ENCODE measurements around the gene PACRG.
"Not testable (repeated sequence)": the region's sequence is repeated elsewhere in the genome, so short reads cannot be mapped to it uniquely, and the experiment has no call there.

Gene PACRG

DNA sequence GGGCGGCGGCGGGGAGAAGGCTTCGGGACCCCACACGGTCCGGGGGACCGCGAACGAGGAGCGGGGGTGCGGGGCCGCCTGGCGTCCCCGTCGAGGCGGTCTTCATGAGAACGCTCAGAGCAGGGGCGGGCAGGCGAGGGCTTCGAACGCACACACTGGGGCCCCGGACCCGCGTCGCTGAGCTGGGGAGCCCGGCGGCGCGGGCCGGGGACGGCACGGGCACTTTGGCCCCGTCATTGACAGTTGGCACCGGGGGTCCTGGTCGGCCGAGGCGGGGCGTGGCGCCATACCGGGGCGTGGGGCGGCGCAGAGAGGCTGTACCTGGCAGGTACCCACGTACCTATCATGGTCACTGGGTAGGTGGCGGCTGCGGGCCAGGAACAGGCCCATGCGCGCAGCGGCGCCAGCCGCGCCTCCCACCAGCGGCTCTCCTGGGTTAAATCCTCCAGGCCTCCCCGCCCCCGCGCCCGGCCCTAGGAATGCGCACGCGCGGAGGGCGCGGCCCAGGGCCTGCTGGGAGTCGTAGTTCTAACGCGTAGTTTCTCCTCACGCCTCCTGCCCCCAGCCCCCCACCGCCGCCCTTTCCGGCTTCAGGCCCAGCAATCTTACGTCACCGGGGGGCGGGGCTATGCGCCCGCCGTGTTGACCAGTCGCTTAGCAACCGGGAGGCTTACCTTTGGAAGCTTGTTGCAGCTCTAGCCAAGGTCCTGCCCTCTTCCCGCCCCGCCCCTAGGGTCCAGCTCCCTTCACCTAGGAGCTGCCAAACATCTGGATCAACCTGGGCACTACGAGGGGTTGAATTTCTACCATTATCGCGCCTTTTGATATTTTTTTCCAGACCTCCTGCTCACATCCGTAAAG is at the start of gene PACRG, which contains the start of gene PRKN:
Gene PACRG, plus strand, starts transcription at position 653 of the 861 bp plus-strand sequence.
Gene PRKN, minus strand, starts transcription at position 445 of the 861 bp plus-strand sequence.
- peak; percentile 97 to 99 (median 98) for DNase-seq

DNA sequence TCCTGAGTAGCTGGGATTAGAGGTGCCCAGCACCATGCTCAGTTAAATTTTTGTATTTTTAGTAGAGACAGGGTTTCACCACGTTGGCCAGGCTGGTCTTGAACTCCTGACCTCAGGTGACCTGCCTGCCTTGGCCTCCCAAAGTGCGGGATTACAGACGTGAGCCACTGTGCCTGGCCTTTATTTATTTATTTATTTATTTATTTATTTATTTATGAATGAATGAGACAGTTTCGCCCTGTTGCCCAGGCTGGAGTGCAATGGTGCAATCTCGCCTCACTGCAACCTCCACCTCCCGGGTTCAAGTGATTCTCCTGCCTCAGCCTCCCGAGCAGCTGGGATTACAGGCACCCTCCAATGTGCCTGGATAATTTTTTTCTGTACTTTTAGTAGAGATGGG is 48.9 kb upstream of the PACRG start:
- DNase-seq: not testable (repeated sequence)

DNA sequence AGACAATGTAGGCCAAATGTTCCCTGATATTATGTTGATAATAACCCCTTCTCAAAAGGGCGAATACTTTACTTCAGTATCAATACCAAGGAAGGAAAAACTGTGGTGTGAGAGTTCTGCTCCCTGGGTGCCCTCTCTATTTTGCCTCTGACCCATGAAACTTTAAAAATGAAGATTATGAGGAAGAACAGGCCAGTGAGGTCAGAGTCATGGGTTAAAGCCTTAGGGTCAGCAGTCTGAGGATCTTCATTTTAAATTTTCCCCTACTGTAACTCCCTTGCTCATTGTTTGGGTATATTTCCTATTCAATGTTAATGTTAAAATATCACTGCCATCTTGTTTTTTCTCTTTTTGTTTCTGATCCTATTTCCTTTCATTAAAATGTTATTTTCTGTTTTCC is 48.1 kb upstream of the PACRG start:
- DNase-seq: peak; percentile 58 to 68 (median 65)

DNA sequence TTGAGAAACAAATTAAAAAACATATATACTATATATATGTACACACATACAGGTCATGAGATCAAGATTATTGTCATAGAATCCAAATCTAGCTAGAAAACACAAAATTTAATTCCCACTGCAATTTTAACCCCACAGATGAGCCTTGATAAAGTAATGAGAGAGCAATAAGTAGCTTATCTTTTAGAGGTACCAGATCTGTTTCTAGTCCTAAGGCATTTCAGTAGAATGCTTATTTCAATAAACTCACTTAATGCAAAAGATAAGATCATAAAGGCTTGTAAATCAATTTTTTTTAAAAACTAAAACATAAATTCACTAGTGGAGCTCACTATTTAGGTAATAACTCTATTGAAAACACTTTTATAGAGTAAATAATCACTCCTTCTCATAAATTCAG is 47.4 kb upstream of the PACRG start:
- DNase-seq: no peak

DNA sequence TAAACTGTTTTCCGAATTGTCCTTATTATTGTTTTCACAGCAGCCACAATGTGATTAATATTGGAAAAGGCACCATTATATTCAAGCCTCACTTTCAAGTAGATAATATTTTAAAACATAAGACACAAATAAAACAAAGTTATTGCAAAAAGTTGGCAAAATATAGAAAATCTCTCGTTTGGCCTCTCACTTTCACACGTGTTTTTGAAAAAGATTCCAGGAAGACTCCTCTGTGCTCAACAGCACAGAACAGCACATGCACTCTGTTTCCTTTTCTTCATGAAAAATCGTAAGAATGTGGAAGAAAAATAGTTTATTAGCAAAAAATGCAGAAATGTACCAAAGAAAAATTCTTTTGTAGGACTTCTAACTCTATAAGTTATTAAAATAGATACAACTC is 46.9 kb upstream of the PACRG start:
- DNase-seq: no peak

DNA sequence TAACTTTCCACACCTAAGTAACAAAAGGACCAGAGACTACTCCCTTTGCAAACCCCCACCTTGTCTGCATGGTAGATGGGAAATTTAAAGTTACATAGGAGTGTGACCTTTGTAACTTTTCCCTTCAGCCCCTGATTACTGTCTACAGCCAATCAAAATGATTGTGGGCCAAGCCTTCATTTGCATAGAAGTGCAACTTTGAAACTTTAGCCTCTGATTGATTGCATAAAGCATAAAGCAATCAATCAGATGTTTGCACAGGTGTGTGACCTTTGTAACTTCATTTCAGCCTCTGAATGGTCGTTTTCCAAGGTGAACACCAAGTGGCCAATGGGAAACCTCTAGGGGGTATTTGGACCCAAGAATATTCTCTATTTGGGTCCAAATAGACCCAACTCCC is 46.3 kb upstream of the PACRG start:
- DNase-seq: peak in 1 of 3 donors; percentile 1

DNA sequence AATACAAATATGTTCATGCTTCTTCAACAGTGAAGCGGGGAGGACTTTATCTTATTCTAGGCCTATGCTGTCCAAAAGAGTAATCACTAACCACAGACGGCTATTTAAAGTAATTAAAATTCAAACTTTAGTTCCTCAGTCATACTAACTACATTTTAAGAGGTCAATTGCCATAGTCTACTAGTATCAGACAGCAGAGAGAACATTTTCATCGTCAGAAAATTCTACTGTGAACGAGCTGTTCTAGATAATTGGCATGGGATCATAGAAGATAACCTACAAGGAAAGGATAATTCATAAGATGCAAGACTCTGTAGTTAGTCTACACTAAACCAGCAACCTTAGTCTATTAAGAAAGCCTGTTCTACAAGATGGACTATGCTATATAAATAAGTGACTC is 44.6 kb upstream of the PACRG start:
- no peak for DNase-seq

DNA sequence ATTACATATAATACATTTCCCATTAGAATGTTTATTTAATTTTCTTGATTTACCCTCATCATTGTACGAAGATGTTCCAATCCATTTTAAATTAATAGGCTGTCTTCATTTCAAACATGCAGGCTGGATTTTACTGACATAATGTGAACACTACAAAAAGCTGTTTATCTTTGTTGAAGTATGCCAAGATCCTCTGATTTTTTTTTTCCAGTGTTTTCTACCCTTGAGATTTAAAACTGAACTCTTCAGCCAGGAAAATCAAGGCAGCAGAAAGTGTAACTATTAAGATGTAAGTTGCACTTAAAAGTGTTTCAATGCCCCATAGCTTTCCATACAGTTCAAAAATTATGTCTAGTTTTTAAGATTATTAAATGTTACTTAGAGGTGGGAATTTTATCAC is 43.7 kb upstream of the PACRG start:
- DNase-seq: no peak

DNA sequence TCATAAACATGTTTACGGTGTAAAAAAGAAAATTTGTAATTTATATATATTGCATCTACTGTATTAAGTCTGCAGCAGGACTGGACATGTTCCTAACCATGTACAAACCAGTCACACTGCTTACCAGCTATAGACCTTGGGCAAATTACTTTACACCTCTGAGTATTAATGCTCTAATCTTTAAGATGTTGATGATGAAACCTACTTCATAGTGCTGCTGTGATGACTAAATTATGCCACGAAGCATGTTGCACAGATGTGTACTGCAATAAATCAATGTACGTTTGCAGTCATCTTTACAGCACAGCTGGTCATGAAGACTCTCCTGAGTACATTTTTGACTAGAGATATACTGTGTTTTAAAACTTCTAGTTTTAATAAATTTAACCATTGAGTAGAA is 42.8 kb upstream of the PACRG start:
- DNase-seq: no peak

DNA sequence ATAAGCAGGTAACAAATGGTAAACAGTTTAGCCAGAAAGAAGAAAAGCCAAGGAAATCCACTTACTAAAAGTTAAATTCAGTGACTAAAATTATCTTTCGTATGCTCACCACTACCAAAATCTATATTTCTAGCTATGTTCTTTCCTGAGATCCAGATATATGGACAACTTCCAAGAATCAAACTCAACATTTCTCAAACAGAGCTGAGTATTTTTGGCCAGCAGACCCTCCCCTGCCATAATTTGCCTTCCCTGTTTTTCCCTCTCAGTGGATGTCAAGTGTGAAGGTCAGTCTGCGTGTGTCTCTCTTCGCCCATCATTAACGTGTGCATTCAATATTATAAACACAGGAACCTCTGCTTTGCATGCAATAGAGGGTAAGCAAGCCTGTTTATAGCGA is 42.2 kb upstream of the PACRG start:
- no peak for DNase-seq

DNA sequence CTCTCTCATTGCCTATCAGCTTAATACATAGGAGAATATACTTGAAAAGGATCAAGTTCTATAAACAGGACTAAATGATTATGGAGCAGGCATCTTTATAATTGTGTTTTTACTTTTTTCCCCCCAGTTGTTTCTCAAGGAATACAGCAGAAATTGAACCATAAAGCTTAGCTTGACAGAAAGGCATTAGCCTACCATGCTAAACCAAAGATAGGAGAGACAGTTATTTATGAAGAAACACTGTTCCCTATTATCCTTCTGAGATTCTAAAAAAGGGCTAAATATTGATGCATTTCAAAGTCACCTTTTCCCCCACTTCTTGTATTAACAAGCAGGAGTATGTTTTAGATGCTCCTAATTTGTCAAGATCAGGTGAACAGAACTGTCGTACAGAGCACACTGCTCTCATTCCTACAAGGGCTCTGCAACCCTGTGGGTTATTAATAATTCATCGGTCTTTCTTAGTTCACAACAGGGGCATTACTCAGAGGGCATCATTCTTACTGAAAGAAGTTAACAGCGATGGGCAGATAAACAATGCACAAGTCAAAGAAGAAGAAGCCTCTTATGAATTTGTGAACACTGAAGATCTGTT is 38.9 kb upstream of the PACRG start:
- no peak for DNase-seq

DNA sequence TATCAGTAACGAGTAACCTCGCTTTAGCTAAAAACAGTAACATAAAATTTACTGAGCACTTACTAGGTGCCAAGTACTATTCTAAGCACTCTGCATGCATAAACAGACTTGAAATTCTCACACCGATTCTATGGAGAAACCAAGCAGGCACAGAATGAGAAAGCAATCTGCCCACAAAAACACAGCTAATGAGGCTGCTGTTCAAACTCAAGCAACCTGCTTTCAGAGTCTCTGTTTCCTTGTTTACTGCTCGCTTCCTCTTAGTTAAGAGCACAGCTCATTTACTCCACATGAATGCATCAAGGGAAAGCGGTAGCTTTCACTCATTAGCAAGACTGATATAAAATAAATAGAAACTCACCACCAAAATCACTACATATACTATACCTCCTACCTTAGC is 37.6 kb upstream of the PACRG start:
- no peak for DNase-seq

DNA sequence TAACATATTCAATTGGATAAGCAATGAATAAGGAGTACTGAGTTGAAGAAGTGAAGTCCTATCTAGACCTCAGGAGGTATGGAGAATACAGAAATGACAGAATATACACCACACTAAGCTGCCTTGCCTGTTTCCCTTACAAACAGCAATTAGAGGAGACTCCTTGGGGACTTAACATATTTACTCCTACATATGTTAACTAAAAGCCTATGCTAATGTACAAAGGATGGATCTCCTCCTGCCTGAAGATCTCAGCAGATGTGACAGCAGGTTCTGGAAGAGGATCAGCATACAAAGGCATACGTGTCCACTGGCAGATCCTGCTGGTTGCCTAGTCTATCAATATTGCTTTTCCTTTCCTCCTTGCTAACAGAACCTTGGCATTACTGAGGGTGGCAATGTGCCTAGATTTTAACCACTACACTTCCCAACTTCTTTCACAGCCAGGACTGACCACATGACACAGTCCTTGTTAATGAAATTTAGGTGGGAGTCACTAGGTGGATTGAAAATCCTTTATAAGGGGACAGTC is 29.8 kb upstream of the PACRG start:
- DNase-seq: no peak

DNA sequence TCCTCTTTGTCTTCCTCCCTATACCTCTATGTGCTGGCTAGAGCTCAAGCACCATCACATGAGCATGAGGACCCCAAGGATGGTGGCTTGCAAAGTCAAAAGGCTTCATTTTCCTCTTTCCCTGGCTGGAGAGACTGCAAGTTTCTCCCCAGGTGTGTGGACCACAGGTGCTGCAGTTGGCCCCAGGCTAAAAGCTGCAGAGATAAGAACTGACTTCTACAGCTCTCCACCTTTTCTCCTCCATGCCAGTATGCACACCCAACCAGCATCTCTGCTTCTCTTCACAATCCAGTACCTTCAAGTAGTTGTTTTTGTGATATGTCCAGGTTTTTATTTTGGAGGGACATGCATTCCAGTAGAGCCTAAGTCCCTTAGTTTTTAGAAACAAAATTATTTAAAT is 29.3 kb upstream of the PACRG start:
- no peak for DNase-seq

DNA sequence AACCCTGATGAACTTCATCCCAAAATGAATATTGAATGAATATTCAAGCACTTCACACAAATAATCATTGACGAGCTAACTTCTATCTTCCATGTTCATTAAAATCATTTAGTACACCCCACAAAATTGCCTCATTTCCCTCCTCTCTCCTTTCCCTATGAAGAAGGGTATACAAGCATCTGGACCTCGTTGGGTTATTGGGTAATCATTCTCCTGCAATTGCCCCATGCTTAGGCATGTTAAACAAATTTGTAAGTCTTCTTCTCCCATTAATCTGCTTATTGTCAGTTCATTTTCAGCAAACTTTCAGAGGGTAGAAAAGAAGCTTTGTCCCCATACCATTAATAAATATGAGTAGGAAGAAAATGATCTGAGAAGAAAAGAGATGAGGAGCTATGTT is 27.8 kb upstream of the PACRG start:
- no peak for DNase-seq

DNA sequence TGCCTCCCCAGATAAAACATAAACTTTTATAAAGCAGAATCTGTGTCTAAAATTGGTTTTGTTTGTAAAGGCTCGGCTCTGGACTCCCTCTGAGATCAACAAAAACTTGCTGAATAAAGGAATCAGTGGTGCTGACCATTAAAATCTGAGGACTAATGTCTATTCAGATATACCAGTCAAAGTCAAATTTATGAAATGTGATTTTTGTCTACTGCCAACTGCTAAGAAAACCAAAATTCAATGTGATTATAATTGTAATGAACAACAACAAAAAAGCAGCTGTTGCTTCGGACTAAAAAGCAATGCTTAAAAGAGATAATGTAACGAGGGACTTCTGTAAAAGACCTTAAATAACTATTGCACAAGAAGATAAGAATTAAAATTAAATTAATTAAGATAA is 26.8 kb upstream of the PACRG start:
- no peak for DNase-seq

DNA sequence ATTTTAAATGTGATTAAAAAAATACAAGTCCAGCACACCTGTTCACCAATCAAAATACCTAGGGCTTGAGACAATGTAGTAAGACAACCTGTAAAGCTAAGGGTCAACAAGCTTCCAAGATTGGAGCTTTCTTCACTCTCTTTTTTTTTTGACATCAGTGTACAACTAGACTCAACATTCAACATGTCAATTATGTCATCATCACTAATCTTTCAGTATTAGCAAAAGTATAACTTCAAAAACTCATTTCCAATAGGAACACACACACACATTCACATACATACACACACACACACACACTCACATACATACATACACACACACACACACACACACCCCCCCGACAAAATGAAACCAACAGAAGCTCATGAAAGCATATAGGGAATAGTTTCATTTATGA is 26.2 kb upstream of the PACRG start:
- no peak for DNase-seq

DNA sequence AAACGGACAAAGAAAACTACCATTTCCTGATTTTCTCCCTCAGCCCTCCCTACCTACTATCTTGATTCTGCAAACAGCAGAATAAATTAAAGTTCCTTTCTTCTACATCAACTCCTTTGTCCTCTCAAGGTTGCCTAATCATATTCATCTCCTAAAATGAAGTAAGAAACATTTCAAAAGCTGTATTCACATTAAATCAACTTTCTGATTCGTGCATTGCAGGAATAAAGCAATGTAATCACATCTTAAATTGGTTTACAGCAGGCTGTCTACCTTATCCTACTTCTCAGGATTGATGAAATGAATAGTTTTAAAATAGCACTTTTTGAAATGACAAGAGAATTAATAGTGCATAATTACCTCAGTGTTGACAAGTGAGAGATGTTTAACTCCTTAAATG is 25.3 kb upstream of the PACRG start:
- no peak for DNase-seq

DNA sequence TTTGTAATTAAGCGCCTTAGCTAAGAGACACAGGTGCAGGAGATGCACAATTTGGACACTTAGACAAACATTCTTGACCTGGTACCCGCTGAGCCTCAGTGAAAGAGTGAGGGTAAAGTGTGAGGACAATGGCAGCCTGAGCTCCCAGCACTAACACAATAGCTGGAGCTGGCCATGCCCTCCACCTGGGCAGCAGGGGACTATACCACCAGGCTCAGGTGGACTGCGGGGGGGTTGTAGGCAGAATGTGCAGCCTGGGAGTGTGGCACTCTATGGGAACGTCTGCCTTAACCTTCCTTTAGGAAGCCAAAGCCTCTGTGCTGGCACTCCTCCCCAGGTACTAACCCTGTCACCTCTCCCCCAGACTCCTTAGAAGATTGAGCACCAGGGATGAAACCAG is 23.8 kb upstream of the PACRG start:
- DNase-seq: no peak

DNA sequence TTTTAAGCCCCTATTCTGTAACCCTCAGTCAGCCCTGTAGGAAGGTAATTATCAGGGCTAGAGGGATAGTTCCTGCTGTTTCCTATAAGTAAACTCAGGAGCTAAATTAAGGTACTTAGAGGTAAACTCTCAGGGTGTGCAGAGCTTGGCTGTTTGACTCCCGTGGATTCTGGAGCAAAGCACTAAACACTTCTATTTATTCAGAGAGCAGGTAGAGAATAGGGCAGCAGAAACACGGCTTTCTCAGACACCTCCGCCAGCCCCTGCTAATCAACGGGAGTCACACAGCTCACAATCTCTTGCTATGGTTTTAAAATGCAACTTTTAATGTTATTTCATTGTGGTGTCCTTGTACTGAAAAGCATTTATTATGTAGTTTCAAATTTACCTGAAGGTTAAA is 22.0 kb upstream of the PACRG start:
- DNase-seq: no peak

DNA sequence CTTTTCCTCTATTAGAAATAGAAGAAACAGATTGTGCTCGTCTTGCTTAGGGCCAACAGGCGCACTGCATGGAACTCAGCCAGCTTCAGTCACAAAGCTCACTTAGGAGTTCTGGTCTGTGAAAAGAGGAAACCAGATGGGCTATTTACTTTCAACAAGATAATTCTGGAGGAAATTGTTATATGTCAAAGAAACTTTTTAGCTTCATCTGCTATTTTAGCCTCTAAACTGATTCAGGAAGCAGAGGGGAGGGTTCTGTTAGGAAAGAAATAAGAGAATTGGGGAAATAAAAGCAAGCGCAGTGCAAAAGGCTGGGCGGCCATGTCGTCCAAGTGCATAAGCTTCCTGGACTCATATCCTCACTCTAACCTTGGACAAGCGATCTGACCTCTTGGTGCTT is 21.5 kb upstream of the PACRG start:
- peak; percentile 32 to 36 (median 32) for DNase-seq

DNA sequence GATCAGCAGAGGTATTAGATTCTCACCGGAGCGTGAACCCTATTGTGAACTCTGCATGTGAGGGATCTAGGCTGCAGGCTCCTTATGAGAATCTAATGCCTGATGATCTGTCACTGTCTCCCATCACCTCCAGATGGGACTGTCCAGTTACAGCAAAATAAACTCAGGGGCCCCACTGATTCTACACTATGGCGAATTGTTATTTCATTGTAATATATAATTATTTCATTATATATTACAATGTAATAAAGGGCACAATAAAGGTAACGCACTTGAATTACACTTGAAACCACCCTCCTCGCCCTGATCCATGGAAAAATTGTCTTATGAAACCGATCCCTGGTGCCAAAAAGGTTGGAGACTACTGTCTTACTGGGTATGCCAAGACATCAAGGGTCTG is 18.8 kb upstream of the PACRG start:
- peak in 1 of 3 donors; percentile 21 for DNase-seq

DNA sequence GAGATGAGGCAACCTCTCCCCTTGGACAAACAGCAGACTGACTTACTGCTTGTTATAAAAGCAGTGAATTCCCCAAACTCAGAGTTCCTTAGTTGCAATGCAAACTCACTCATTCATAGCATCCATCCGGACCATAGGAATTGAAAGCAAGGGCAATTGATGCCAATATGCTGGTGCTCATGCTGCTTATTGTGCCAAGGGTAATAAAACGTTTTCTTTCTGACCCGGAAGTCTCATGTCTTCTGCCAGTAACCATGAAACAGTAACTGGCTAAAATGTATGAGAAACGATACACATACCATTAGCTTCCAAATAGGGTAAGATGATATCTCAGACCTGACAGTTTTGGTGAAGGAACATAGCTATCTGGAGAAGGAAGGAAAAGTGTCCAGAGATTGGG is 18.3 kb upstream of the PACRG start:
- no peak for DNase-seq

DNA sequence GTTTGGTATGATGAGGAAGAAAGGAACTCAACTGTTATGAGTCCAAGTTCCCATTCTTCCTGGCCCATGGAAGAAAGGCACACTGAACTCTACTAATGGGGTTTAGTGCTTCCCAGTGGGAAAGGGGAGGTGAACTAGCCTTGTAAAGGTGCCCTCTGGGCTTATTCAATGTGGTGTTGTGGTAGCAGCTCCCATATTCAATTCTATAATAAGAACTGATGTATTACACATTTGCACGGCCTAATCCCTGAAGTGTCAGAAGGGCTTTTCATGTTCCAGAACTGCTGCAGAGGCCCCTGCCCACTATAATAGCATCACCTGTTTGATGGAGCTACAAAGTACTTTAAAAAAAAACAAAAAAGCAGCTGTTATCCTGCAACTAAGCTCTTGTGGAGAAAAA is 17.4 kb upstream of the PACRG start:
- DNase-seq: no peak
